ENCODE data around the gene AGTRAP. TPM values are rescaled to one million over a fixed set of nuclear protein-coding genes. Genes with fewer than 3 reads are reported as not detected.

Gene AGTRAP
- polyA plus RNA-seq, 3 donors = 33.2 to 50.2 (median 50.0) TPM

Other genes starting within 250 kb of the AGTRAP start
- 1 to 10 TPM; 1.1 to 2.0 (median 1.7) TPM for gene FBXO2, start 81.7 kb upstream of the AGTRAP start, polyA plus RNA-seq (ENCODE audit: insufficient read length in 3 of 3)
- gene FBXO44, start 81.3 kb upstream of the AGTRAP start, polyA plus RNA-seq (ENCODE audit: insufficient read length in 3 of 3) = 10 to 100 TPM; 13.7 to 20.4 (median 17.9) TPM
- 1 to 10 TPM; 2.9 to 6.0 (median 5.2) TPM for gene FBXO6, start 71.9 kb upstream of the AGTRAP start, polyA plus RNA-seq (ENCODE audit: insufficient read length in 3 of 3)
- 10 to 100 TPM; 41.1 to 52.2 (median 44.7) TPM for gene MAD2L2, start 55.0 kb upstream of the AGTRAP start, polyA plus RNA-seq (ENCODE audit: insufficient read length in 3 of 3)
- 1 to 10 TPM; 1.1 to 1.4 (median 1.2) TPM for gene DRAXIN, start 44.4 kb upstream of the AGTRAP start, polyA plus RNA-seq (ENCODE audit: insufficient read length in 3 of 3)
- under 1 TPM in 1 of 3 donors, not detected in 2; 0.32 TPM for gene C1orf167, start 26.1 kb downstream of the AGTRAP start, polyA plus RNA-seq (ENCODE audit: insufficient read length in 3 of 3)
- 10 to 100 TPM; 18.1 to 24.7 (median 20.5) TPM for gene MTHFR, start 69.8 kb downstream of the AGTRAP start, polyA plus RNA-seq (ENCODE audit: insufficient read length in 3 of 3)
- 10 to 100 TPM; 18.5 to 27.3 (median 19.1) TPM for gene CLCN6, start 70.1 kb downstream of the AGTRAP start, polyA plus RNA-seq (ENCODE audit: insufficient read length in 3 of 3)
- under 1 TPM; 0.33 to 0.85 (median 0.50) TPM for gene NPPA, start 111.6 kb downstream of the AGTRAP start, polyA plus RNA-seq (ENCODE audit: insufficient read length in 3 of 3)
- gene NPPB, start 122.8 kb downstream of the AGTRAP start, polyA plus RNA-seq (ENCODE audit: insufficient read length in 3 of 3) = not detected
- 10 to 100 TPM; 36.7 to 47.8 (median 47.4) TPM for gene KIAA2013, start 190.3 kb downstream of the AGTRAP start, polyA plus RNA-seq (ENCODE audit: insufficient read length in 3 of 3)
- 100 to 1,000 TPM in 1 of 3 donors, 10 to 100 TPM in 2; 92.9 to 115 (median 94.0) TPM for gene PLOD1, start 198.6 kb downstream of the AGTRAP start, polyA plus RNA-seq (ENCODE audit: insufficient read length in 3 of 3)
- gene MFN2, start 244.3 kb downstream of the AGTRAP start, polyA plus RNA-seq (ENCODE audit: insufficient read length in 3 of 3) = 10 to 100 TPM; 60.7 to 67.0 (median 64.7) TPM